IMR-90 (cell line): ENCODE data around the gene SEMA4A.

Experiments
- BHLHE40 ChIP-seq: fragments of 150-350 bp; IDR thresholded peaks from 2 replicates; pipeline ENCODE4 v1.6.1; 2016; ENCODE audit warnings: mild to moderate bottlenecking, low read depth, low read length
- CEBPB ChIP-seq: IDR thresholded peaks from 2 replicates; pipeline ENCODE4 v1.6.1; 2012; ENCODE audit warnings: low read depth, low read length, improper control_type of control experiment
- CHD1 ChIP-seq: IDR thresholded peaks from 2 replicates; pipeline ENCODE4 v1.6.1; 2012; ENCODE audit warnings: low read depth, low read length, improper control_type of control experiment
- CTCF ChIP-seq: conservative IDR thresholded peaks from 2 replicates; pipeline ENCODE4 v1.5.1; 2012; ENCODE audit warnings: mild to moderate bottlenecking, low read depth, low read length, improper control_type of control experiment
- FOS ChIP-seq: fragments of 150-350 bp; IDR thresholded peaks from 2 replicates; pipeline ENCODE4 v1.6.1; 2016; ENCODE audit warnings: low read depth, low read length
- MXI1 ChIP-seq: IDR thresholded peaks from 2 replicates; pipeline ENCODE4 v1.6.1; 2012; ENCODE audit warnings: low read depth, mild to moderate bottlenecking, low read length, moderate library complexity, borderline replicate concordance
- NFE2L2 ChIP-seq: fragments of 150-350 bp; IDR thresholded peaks from 2 replicates; pipeline ENCODE4 v1.6.1; 2016; ENCODE audit warnings: low read depth, mild to moderate bottlenecking, low read length
- POLR2A ChIP-seq: IDR thresholded peaks from 2 replicates; pipeline ENCODE4 v1.6.1; 2012; ENCODE audit warnings: mild to moderate bottlenecking, low read depth, low read length
- RAD21 ChIP-seq: IDR thresholded peaks from 2 replicates; pipeline ENCODE4 v1.6.1; 2012; ENCODE audit warnings: low read length, improper control_type of control experiment
- RCOR1 ChIP-seq: IDR thresholded peaks from 2 replicates; pipeline ENCODE4 v1.6.1; 2012; ENCODE audit warnings: mild to moderate bottlenecking, low read length, improper control_type of control experiment; ENCODE audit not compliant: insufficient replicate concordance
- RFX5 ChIP-seq: IDR thresholded peaks from 2 replicates; pipeline ENCODE4 v1.8.0; 2012; ENCODE audit warnings: low read depth, mild to moderate bottlenecking, low read length, moderate library complexity
- SMC3 ChIP-seq: fragments of 150-350 bp; IDR thresholded peaks from 2 replicates; pipeline ENCODE4 v1.6.1; 2016; ENCODE audit warnings: low read depth, mild to moderate bottlenecking, antibody characterized with exemption, low read length, moderate library complexity

DNA sequence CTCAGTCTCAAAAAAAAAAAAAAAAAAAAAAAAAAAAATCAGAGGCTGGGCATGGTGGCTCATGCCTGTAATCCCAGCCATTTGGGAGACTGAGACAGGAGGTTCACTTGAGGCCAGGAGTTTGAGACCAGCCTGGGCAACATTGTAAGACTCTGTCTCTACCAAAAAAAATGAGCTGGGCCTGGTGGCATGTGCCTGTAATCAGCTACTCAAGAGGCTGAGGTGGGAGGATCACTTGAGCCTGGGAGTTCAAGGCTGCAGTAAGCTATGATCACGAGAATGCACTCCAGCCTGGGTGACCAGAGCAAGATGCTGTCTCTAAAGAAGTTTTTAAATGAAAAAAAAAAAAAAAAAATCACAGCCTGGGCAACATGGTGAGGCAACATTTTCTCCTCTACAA, 10.3 kb downstream of the SEMA4A start:
- TF ChIP-seq CTCF (no peak), CHD1 (no peak), POLR2A (no peak), BHLHE40 (no peak), NFE2L2 (no peak), CEBPB (no peak), RCOR1 (no peak), FOS (no peak), RAD21 (no peak), SMC3 (no peak), MXI1 (no peak), RFX5 (no peak)
